A549 (cell line): Measurements from ENCODE around the gene MYORG. TPM values are rescaled to one million over a fixed set of nuclear protein-coding genes. Genes with fewer than 3 reads are reported as not detected.

Experiments
- ATAC-seq, 2 experiments: fragments of 200-7000 bp in 1 of 2; fragments of >200 bp in 1 of 2; cut with Nextera tagmentation in 1 of 2; cut with Tn5 transposase in 1 of 2; 3 replicates each; pipeline versions ENCODE4 v1.8.0 to v1.9.1; 2018 to 2020; ENCODE audit warnings: mild to moderate bottlenecking in 1 of 2, moderate library complexity in 1 of 2
- CTCF ChIA-PET: fragments of 300-600 bp; sonication (Branson Sonifier 250); formaldehyde crosslinking; extraction: SDS; loops from one replicate; lab custom pipeline; 2021; ENCODE audit warnings: antibody characterized with exemption, inconsistent platforms; lab: Yijun Ruan, JAX
- POLR2A ChIA-PET: fragments of 350-600 bp; formaldehyde crosslinking; extraction: SDS; loops from one replicate; lab custom pipeline; 2021; ENCODE audit warnings: antibody characterized with exemption, inconsistent platforms; lab: Yijun Ruan, JAX
- DNase-seq, 2 experiments: peaks; one replicate each; pipeline versions ENCODE4 v3.0.0 to v3.0.0-alpha.2; 2011 to 2016; ENCODE audit warnings: low read depth in 1 of 2, low spot score in 1 of 2
- FAIRE-seq: peaks from 2 replicates; lab custom pipeline; 2011; peaks lifted over from hg19 to GRCh38; lab: Jason Lieb, UNC
- H3K27ac ChIP-seq, 2 experiments: fragments of >200 bp; sonication (Bioruptor Twin); formaldehyde crosslinking; 3 replicates each; pipeline ENCODE4 v1.5.1; 2016 to 2017
- H3K4me1 ChIP-seq: fragments of >200 bp; sonication (Bioruptor Twin); formaldehyde crosslinking; 3 replicates; pipeline ENCODE4 v1.6.1; 2016
- H3K4me2 ChIP-seq: fragments of >200 bp; sonication (Bioruptor Twin); formaldehyde crosslinking; 3 replicates; pipeline ENCODE4 v1.6.1; 2016
- H3K4me3 ChIP-seq: fragments of >200 bp; sonication (Bioruptor Twin); formaldehyde crosslinking; 3 replicates; pipeline ENCODE4 v1.5.1; 2016
- H3K9me3 ChIP-seq: fragments of >200 bp; sonication (Bioruptor Twin); formaldehyde crosslinking; 3 replicates; pipeline ENCODE4 v1.6.1; 2016
- BCL3 ChIP-seq: fragments of >200 bp; sonication (Bioruptor Twin); formaldehyde crosslinking; IDR thresholded peaks from 3 replicates; pipeline ENCODE4 v1.6.1; 2016
- BHLHE40 ChIP-seq: IDR thresholded peaks from 2 replicates; pipeline ENCODE4 v1.6.1; 2012; ENCODE audit warnings: low read depth, low read length, inconsistent platforms
- E2F6 ChIP-seq: IDR thresholded peaks from 2 replicates; pipeline ENCODE4 v1.6.1; 2012; ENCODE audit warnings: low read depth, borderline replicate concordance
- ELK1 ChIP-seq: fragments of 150-350 bp; IDR thresholded peaks from 2 replicates; pipeline ENCODE4 v1.6.1; 2014; ENCODE audit warnings: low read depth, mild to moderate bottlenecking, low read length
- ESRRA ChIP-seq: fragments of 150-350 bp; IDR thresholded peaks from 2 replicates; pipeline ENCODE4 v1.6.1; 2014; ENCODE audit warnings: mild to moderate bottlenecking, low read length, borderline replicate concordance
- FOXS1 ChIP-seq: fragments of 250-450 bp; sonication (Bioruptor Pico); IDR thresholded peaks from 2 replicates; pipeline ENCODE4 v1.5.0; 2020; ENCODE audit warnings: mild to moderate bottlenecking, moderate library complexity
- GATA3 ChIP-seq: IDR thresholded peaks from 2 replicates; pipeline ENCODE4 v1.6.1; 2012; ENCODE audit warnings: borderline replicate concordance
- HDAC2 ChIP-seq: fragments of 200-600 bp; sonication (generic); IDR thresholded peaks from 2 replicates; pipeline ENCODE4 v1.6.1; 2016
- HOXB13 ChIP-seq: fragments of 250-450 bp; sonication (Bioruptor Pico); IDR thresholded peaks from 2 replicates; pipeline ENCODE4 v1.5.0; 2020; ENCODE audit warnings: low read depth, mild to moderate bottlenecking, moderate library complexity
- JUNB ChIP-seq: fragments of >200 bp; sonication (Bioruptor Twin); formaldehyde crosslinking; IDR thresholded peaks from 2 replicates; pipeline ENCODE4 v1.6.1; 2016
- KDM5A ChIP-seq: fragments of 200-600 bp; sonication (generic); IDR thresholded peaks from 2 replicates; pipeline ENCODE4 v1.6.1; 2016; ENCODE audit warnings: antibody characterized with exemption, mild to moderate bottlenecking
- MYC ChIP-seq: IDR thresholded peaks from 2 replicates; pipeline ENCODE4 v1.6.1; 2012; ENCODE audit warnings: mild to moderate bottlenecking, inconsistent platforms, low read length, improper control_type of control experiment, borderline replicate concordance
- NFE2L2 ChIP-seq: fragments of 150-350 bp; conservative IDR thresholded peaks from 2 replicates; pipeline ENCODE4 v1.6.1; 2014; ENCODE audit warnings: low read length
- NPAS2 ChIP-seq: fragments of 250-450 bp; sonication (Bioruptor Pico); IDR thresholded peaks from 2 replicates; pipeline ENCODE4 v1.8.0; 2022; ENCODE audit warnings: mild to moderate bottlenecking, moderate library complexity, borderline replicate concordance
- NR3C1 ChIP-seq: fragments of >200 bp; sonication (Bioruptor Twin); formaldehyde crosslinking; IDR thresholded peaks from 3 replicates; pipeline ENCODE4 v1.6.1; 2017
- PBX3 ChIP-seq: IDR thresholded peaks from 2 replicates; pipeline ENCODE4 v1.6.1; 2012
- PHF8 ChIP-seq: fragments of 200-600 bp; sonication (generic); IDR thresholded peaks from 2 replicates; pipeline ENCODE4 v1.6.1; 2016; ENCODE audit warnings: low read depth, mild to moderate bottlenecking, antibody characterized with exemption, moderate library complexity, borderline replicate concordance
- POLR2A ChIP-seq: IDR thresholded peaks from 2 replicates; pipeline ENCODE4 v1.6.1; 2012; ENCODE audit warnings: mild to moderate bottlenecking, low read length
- POLR2AphosphoS2 ChIP-seq: conservative IDR thresholded peaks from 2 replicates; pipeline ENCODE4 v1.6.1; 2012; ENCODE audit warnings: low read length, improper control_type of control experiment, inconsistent platforms
- RAD21 ChIP-seq, 2 experiments: fragments of >200 bp in 1 of 2; sonication (Bioruptor Twin) in 1 of 2; formaldehyde crosslinking in 1 of 2; IDR thresholded peaks in 1 of 2; conservative IDR thresholded peaks in 1 of 2; 2 replicates in 1 of 2; 3 replicates in 1 of 2; pipeline ENCODE4 v1.6.1; 2012 to 2018; ENCODE audit warnings: inconsistent platforms in 1 of 2
- RCOR1 ChIP-seq: fragments of 150-350 bp; IDR thresholded peaks from 2 replicates; pipeline ENCODE4 v1.6.1; 2014; ENCODE audit warnings: antibody characterized with exemption, low read length, low read depth
- RFX5 ChIP-seq: fragments of 450-650 bp; IDR thresholded peaks from 2 replicates; pipeline ENCODE4 v1.7.1; 2014; ENCODE audit warnings: antibody characterized with exemption, mild to moderate bottlenecking, moderate library complexity
- SREBF2 ChIP-seq: fragments of 450-650 bp; IDR thresholded peaks from 2 replicates; pipeline ENCODE4 v1.6.1; 2014; ENCODE audit warnings: mild to moderate bottlenecking, moderate library complexity
- TFCP2L1 ChIP-seq: fragments of 250-450 bp; sonication (Bioruptor Pico); IDR thresholded peaks from 2 replicates; pipeline ENCODE4 v1.5.0; 2021; ENCODE audit warnings: mild to moderate bottlenecking
- USF2 ChIP-seq: fragments of 450-650 bp; IDR thresholded peaks from 2 replicates; pipeline ENCODE4 v1.6.1; 2014; ENCODE audit warnings: antibody characterized with exemption
- ZFP36 ChIP-seq: fragments of 450-650 bp; IDR thresholded peaks from 2 replicates; pipeline ENCODE4 v1.6.1; 2014; ENCODE audit warnings: borderline replicate concordance; ENCODE audit not compliant: partially characterized antibody
- WGBS: methylation state at CpG from one replicate; pipeline ENCODE4 v1.1.6; 2017; ENCODE audit errors: missing lambda C conversion rate; 5-methylcytosine and 5-hydroxymethylcytosine counted together
- polyA plus RNA-seq, 4 experiments: library from polyadenylated mRNA; depleted of rRNA in 3 of 4; stranded (reverse); fragments of >200 nt; fragmentation: RNase III in 1 of 4; extraction: RNeasy Plus Mini Kit Qiagen cat#74134 plus additional on column Dnase treatment in 1 of 4; gene quantifications; 2 replicates in 3 of 4; 3 replicates in 1 of 4; pipeline ENCODE4 v1.2.3, GENCODE V29; 2011 to 2017

MYORG gene
- polyA plus RNA-seq, 2 of the 4 experiments (the other 2 are of a cell fraction): 2.2 to 4.1 TPM

GRCh38 chr9:34337403-34337802, 39.3 kb downstream of the MYORG start:
- CTCF ChIA-PET: interaction anchor here (1.3 to 23.6 kb wide), 4 partner anchors 10 to 212 kb away, joined by 3 to 417 read pairs (median 11); partner anchors contain the start of gene MYORG
- no peak overlapping the region for H3K4me3 ChIP-seq
- no peak overlapping the region for H3K27ac ChIP-seq
- H3K9me3 ChIP-seq: no peaks in the 10 kb centered on the region
- WGBS: 93% methylated on average over 2 of the region's 2 CpGs
- ATAC-seq: no peak
- H3K4me1 ChIP-seq: peaks cover 4% of the 10 kb centered on the region; the same call in 2 of the 3 replicates
- TF ChIP-seq RAD21 (conservative IDR thresholded peaks at IDR 0.05 in 1 of 2, IDR thresholded peaks at IDR 0.05 in 1 of 2) (peak; percentile 11 to 39; a peak in 2 of 5 replicates), USF2 (no peak)
- no peak overlapping the region for H3K4me2 ChIP-seq
- POLR2A ChIA-PET: interaction anchor here (0.6 kb wide), 1 partner anchor 258 kb away, joined by 3 read pairs; no protein-coding TSS in a partner anchor
- FAIRE-seq: no peak
- DNase-seq: peak in 1 of 2 experiments; percentile 16

- no peak for ATAC-seq
- no peak for FAIRE-seq
- H3K9me3 ChIP-seq: no peaks in the 10 kb centered on the region
- 82% methylated on average over 4 of the region's 4 CpGs for WGBS
- TF ChIP-seq NR3C1 (no peak), POLR2A (no peak), HDAC2 (no peak), JUNB (no peak), BHLHE40 (no peak), NPAS2 (CRISPR knock-in tag) (no peak), BCL3 (no peak), HOXB13 (CRISPR knock-in tag) (no peak), KDM5A (no peak), RCOR1 (no peak), GATA3 (no peak), ZFP36 (no peak), ELK1 (no peak), ESRRA (no peak), RFX5 (no peak), POLR2AphosphoS2 (no peak), FOXS1 (no peak)
- ChIA-PET CTCF (interaction anchor here (0.5 to 23.6 kb wide), 8 partner anchors 14 to 268 kb away, joined by 3 to 417 read pairs (median 12); partner anchors contain the start of gene MYORG), POLR2A (interaction anchor here (0.6 kb wide), 2 partner anchors 16 to 298 kb away, joined by 3 to 5 read pairs; no protein-coding TSS in a partner anchor)
- no peak overlapping the region for H3K4me2 ChIP-seq
- no peak for DNase-seq
- H3K4me3 ChIP-seq: no peak overlapping the region
- no peak overlapping the region for H3K27ac ChIP-seq
- H3K4me1 ChIP-seq: peaks cover 14% of the 10 kb centered on the region; the same call in 2 of the 3 replicates
Observed at GRCh38 chr9:34335376-34335775, 41.3 kb downstream of the MYORG start.

GRCh38 chr9:34334916-34335315, 41.8 kb downstream of the MYORG start:
- CTCF ChIA-PET: interaction anchor here (0.5 to 23.6 kb wide), 12 partner anchors 7 to 268 kb away, joined by 3 to 417 read pairs (median 7); partner anchors contain the start of gene MYORG

More at GRCh38 chr9:34334916-34335315, 41.8 kb downstream of the MYORG start:
- H3K9me3 ChIP-seq: no peaks in the 10 kb centered on the region
- WGBS: 97% methylated on average over 2 of the region's 2 CpGs
- TF ChIP-seq TFCP2L1 (CRISPR knock-in tag) (no peak), NFE2L2 (no peak), NR3C1 (no peak), GATA3 (no peak), PHF8 (no peak), RAD21 (conservative IDR thresholded peaks at IDR 0.05 in 1 of 2, IDR thresholded peaks at IDR 0.05 in 1 of 2) (no peak), MYC (no peak), PBX3 (no peak), SREBF2 (no peak), E2F6 (no peak)
- TF ChIP-seq, all 56 proteins: peak for 0
- ATAC-seq (no peak), FAIRE-seq (no peak), DNase-seq (no peak)
- Histone ChIP-seq H3K4me3 (no peak overlapping the region), H3K4me2 (no peak overlapping the region), H3K27ac (no peak overlapping the region), H3K4me1 (peaks cover 14% of the 10 kb centered on the region; the same call in 2 of the 3 replicates)
- POLR2A ChIA-PET: interaction anchor here (0.6 to 1.2 kb wide), 2 partner anchors 42 to 298 kb away, joined by 3 to 5 read pairs; partner anchors contain the start of gene MYORG
